Activated B cell treated with CpG ODN at 0.5 μM for 24 hours (primary cell): ENCODE results near the gene PKD2L1. TPM values are rescaled to one million over a fixed set of nuclear protein-coding genes. Genes with fewer than 3 reads are reported as not detected.
"Not testable (repeated sequence)": the region's sequence is repeated elsewhere in the genome, so short reads cannot be mapped to it uniquely, and the experiment has no call there.

Experiments used
- ATAC-seq: fragments of 200-7000 bp; cut with Tn5 transposase; one replicate; pipeline ENCODE4 v1.10.0; 2021; ENCODE audit warnings: low read depth, mild to moderate bottlenecking, moderate library complexity
- CTCF ChIA-PET: fragments of 350-600 bp; sonication (Branson Sonifier 250); formaldehyde crosslinking; loops from one replicate; lab custom pipeline; 2021; ENCODE audit warnings: antibody characterized with exemption; lab: Charles Lee
- POLR2A ChIA-PET: fragments of 350-600 bp; sonication (Branson Sonifier 250); formaldehyde crosslinking; loops from one replicate; lab custom pipeline; 2021; ENCODE audit warnings: antibody characterized with exemption; lab: Charles Lee
- DNase-seq: peaks from one replicate; pipeline ENCODE4 v3.0.0; 2022
- H3K27ac Mint-ChIP-seq: one replicate; pipeline ENCODE4 v1.8.0; 2020; ENCODE audit warnings: mixed read lengths
- H3K27me3 Mint-ChIP-seq: one replicate; pipeline ENCODE4 v1.8.0; 2021; ENCODE audit warnings: mixed read lengths
- H3K36me3 Mint-ChIP-seq: one replicate; pipeline ENCODE4 v1.8.0; 2021; ENCODE audit warnings: low read depth, mixed read lengths
- H3K4me1 Mint-ChIP-seq: one replicate; pipeline ENCODE4 v1.8.0; 2021; ENCODE audit warnings: mixed read lengths
- H3K4me3 Mint-ChIP-seq: one replicate; pipeline ENCODE4 v1.8.0; 2020; ENCODE audit warnings: mild to moderate bottlenecking, mixed read lengths
- H3K9me3 Mint-ChIP-seq: one replicate; pipeline ENCODE4 v1.8.0; 2020; ENCODE audit warnings: mixed read lengths
- intact Hi-C: fragments of 100-400 bp; cut with micrococcal nuclease; formaldehyde crosslinking; loops from one replicate; pipeline ENCODE4 v1.15.1; 2024
- total RNA-seq: library from RNA; stranded (reverse); gene quantifications from 2 replicates; pipeline ENCODE4 v1.2.3, GENCODE V29; 2022
- TF ChIP-seq, protein P1 (sequence below): fragments of 200-600 bp; IDR thresholded peaks from one replicate; pipeline ENCODE4 v1.8.0; 2022; ENCODE audit warnings: antibody characterized with exemption, mild to moderate bottlenecking

Gene PKD2L1
- total RNA-seq, 1 donor from 2014 or later, result not detected

- Mint-ChIP-seq H3K9me3 (no peaks in the 10 kb centered on the region), H3K27ac (peak overlapping the region; percentile 97), H3K4me1 (no peaks in the 10 kb centered on the region), H3K4me3 (no peak overlapping the region), H3K27me3 (peaks cover 6% of the 10 kb centered on the region), H3K36me3 (peaks cover 10% of the 10 kb centered on the region)
- TF ChIP-seq, protein P1, sequence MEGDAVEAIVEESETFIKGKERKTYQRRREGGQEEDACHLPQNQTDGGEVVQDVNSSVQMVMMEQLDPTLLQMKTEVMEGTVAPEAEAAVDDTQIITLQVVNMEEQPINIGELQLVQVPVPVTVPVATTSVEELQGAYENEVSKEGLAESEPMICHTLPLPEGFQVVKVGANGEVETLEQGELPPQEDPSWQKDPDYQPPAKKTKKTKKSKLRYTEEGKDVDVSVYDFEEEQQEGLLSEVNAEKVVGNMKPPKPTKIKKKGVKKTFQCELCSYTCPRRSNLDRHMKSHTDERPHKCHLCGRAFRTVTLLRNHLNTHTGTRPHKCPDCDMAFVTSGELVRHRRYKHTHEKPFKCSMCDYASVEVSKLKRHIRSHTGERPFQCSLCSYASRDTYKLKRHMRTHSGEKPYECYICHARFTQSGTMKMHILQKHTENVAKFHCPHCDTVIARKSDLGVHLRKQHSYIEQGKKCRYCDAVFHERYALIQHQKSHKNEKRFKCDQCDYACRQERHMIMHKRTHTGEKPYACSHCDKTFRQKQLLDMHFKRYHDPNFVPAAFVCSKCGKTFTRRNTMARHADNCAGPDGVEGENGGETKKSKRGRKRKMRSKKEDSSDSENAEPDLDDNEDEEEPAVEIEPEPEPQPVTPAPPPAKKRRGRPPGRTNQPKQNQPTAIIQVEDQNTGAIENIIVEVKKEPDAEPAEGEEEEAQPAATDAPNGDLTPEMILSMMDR, result no peak
- intact Hi-C loops, result loop anchor here (2.0 kb wide), 2 partner anchors 59 to 195 kb away; partner anchors contain the start of gene SCD
- ChIA-PET POLR2A (interaction anchor here (0.6 to 0.9 kb wide), 3 partner anchors 21 to 51 kb away, joined by 3 to 5 read pairs (median 3); no protein-coding TSS in a partner anchor), CTCF (no interaction called here)
- ATAC-seq (no peak), DNase-seq (no peak)
These were observed 42.3 kb downstream of the PKD2L1 start for GRCh38 chr10:100287756-100288155.

DNA sequence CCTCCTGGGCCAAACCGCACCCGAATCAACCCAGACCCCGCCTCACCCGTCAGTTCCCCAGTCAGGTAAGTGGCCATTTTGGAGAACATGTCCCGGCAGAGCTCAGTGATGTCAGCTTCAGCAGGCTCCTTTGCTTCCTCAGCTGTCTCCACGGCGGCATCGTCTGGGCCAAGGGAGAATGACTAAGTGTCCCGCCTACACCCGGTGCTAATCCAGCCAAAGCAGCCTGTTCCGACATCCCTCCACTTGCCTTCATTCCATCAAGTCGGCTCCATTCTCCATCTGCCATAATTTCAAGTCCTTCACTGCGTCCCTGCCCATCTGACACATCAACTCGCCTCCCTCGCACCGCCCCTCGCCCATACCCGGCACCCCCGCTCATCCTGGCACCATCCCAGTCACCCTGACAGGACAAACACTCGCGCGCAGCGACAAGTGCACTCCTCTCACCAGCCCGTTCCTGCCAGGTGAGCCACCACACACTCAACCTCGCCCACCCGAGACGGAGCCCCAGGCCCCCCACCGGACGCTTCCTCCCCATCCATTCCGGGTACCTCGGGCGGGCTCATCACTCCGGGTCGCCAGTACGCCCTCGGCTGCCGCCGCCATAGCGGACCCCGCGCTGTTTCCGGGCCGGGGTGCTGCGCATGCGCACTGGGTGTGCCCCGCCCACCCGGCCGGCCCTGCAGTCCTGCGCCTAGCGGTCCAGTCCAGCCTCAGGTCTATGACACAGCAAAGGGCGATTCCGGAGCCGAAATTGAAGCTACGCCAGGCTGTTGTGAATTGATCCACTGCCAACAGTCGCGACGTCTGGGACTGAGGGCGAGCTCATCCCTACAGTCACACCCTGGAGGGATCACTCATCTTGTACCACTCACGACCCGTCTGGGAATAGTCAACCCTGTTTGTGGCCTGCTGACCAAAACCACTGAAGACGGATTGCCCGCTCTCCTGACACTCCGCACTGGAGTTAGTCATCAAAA is 43.7 kb downstream of the PKD2L1 start, which contains the start of gene BLOC1S2:
TSS of gene BLOC1S2 (minus strand) at position 630 of the 983 bp plus-strand sequence. CDS start at position 609, 21 bp downstream.
- CTCF ChIA-PET, result no interaction called here
- POLR2A ChIA-PET, result interaction anchor here (0.6 to 1.6 kb wide), 10 partner anchors 19 to 509 kb away, joined by 3 to 7 read pairs (median 4); partner anchors contain the start of gene CWF19L1

GRCh38 chr10:100285326-100285725 is 44.7 kb downstream of the PKD2L1 start:
- DNase-seq, ATAC-seq, H3K9me3 Mint-ChIP-seq, H3K27me3 Mint-ChIP-seq, H3K4me1 Mint-ChIP-seq, intact Hi-C loops, CTCF ChIA-PET: not testable (repeated sequence)
- POLR2A ChIA-PET, result interaction anchor here (0.6 to 1.6 kb wide), 5 partner anchors 18 to 61 kb away, joined by 3 to 6 read pairs (median 5); partner anchors contain the start of gene CWF19L1
- Mint-ChIP-seq H3K4me3 (peak overlapping the region; percentile 99), H3K36me3 (peaks cover 18% of the 10 kb centered on the region), H3K27ac (peak overlapping the region; percentile 97)

More for the DNA sequence above, 43.7 kb downstream of the PKD2L1 start, which contains the start of gene BLOC1S2:
- H3K36me3 Mint-ChIP-seq, result peaks cover 10% of the 10 kb centered on the region
- intact Hi-C loops, result loop anchor here (1.0 to 2.0 kb wide), 4 partner anchors 19 to 196 kb away; partner anchors contain the start of genes CWF19L1 and SCD
- peak within 1 kb of the TSS; percentile 97 for H3K27ac Mint-ChIP-seq
- DNase-seq, result peak; percentile 95
- TF ChIP-seq, protein P1, result no peak
- no peaks in the 10 kb centered on the region for H3K27me3 Mint-ChIP-seq
- peak within 1 kb of the TSS; percentile 99 for H3K4me3 Mint-ChIP-seq
- ATAC-seq, result peak; percentile 86
- no peaks in the 10 kb centered on the region for H3K4me1 Mint-ChIP-seq
- H3K9me3 Mint-ChIP-seq, result no peaks in the 10 kb centered on the region

- intact Hi-C loops, result no loop called here
- Mint-ChIP-seq H3K4me3 (no peak overlapping the region), H3K27me3 (no peaks in the 10 kb centered on the region), H3K36me3 (peaks cover 35% of the 10 kb centered on the region), H3K4me1 (peaks cover 7% of the 10 kb centered on the region), H3K9me3 (no peaks in the 10 kb centered on the region), H3K27ac (no peak overlapping the region)
- CTCF ChIA-PET, result no interaction called here
- ATAC-seq (no peak), DNase-seq (no peak)
- POLR2A ChIA-PET, result interaction anchor here (1.2 kb wide), 1 partner anchor 16 kb away, joined by 3 read pairs; the partner anchor contains the start of gene CWF19L1
- TF ChIP-seq, protein P1, result no peak
These were observed 47.1 kb downstream of the PKD2L1 start for GRCh38 chr10:100282907-100283306.

DNA sequence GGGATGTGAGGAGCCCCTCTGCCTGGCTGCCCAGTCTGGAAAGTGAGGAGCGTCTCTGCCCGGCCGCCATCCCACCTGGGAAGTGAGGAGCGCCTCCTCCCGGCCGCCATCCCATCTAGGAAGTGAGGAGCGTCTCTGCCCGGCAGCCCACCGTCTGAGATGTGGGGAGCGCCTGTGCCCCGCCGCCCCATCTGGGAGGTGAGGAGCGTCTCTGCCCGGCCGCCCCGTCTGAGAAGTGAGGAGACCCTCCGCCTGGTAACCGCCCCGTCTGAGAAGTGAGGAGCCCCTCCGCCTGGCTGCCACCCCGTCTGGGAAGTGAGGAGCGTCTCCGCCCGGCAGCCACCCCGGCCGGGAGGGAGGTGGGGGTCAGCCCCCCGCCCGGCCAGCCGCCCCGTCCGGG is 53.1 kb downstream of the PKD2L1 start:
- DNase-seq, H3K4me3 Mint-ChIP-seq, H3K9me3 Mint-ChIP-seq, H3K27ac Mint-ChIP-seq, POLR2A ChIA-PET, H3K4me1 Mint-ChIP-seq, H3K27me3 Mint-ChIP-seq, ATAC-seq, CTCF ChIA-PET, intact Hi-C loops: not testable (repeated sequence)
- H3K36me3 Mint-ChIP-seq, result peaks cover 60% of the 10 kb centered on the region
